GM21737 (cell line): Measurements from ENCODE around the gene CDH13.
"Not testable (repeated sequence)": the region's sequence is repeated elsewhere in the genome, so short reads cannot be mapped to it uniquely, and the experiment has no call there.

Source experiments
- ATAC-seq: cut with Tn5 transposase; IDR thresholded peaks from one replicate; pipeline ENCODE4 v1.9.1; 2021; ENCODE audit warnings: mild to moderate bottlenecking, moderate library complexity; ENCODE audit not compliant: unreplicated experiment

Gene CDH13

GRCh38 chr16:82933933-82934332 lies 307.2 kb downstream of the CDH13 start:
- ATAC-seq = not testable (repeated sequence)

- no peak for ATAC-seq
These were observed 309.0 kb downstream of the CDH13 start for GRCh38 chr16:82935766-82936165.

GRCh38 chr16:82936941-82937551 lies 310.3 kb downstream of the CDH13 start:
- ATAC-seq = no peak

- no peak for ATAC-seq
These were observed 311.3 kb downstream of the CDH13 start for GRCh38 chr16:82937926-82938520.

- ATAC-seq = no peak
These were observed 316.6 kb downstream of the CDH13 start for GRCh38 chr16:82943371-82943770.

GRCh38 chr16:82945420-82946101 lies 318.8 kb downstream of the CDH13 start:
- ATAC-seq = no peak

- ATAC-seq = no peak
These were observed 320.9 kb downstream of the CDH13 start for GRCh38 chr16:82947698-82948097.

GRCh38 chr16:82949016-82949415 lies 322.2 kb downstream of the CDH13 start:
- ATAC-seq = no peak

- no peak for ATAC-seq
These were observed 326.7 kb downstream of the CDH13 start for GRCh38 chr16:82953517-82953916.

GRCh38 chr16:82954224-82954929 lies 327.6 kb downstream of the CDH13 start:
- no peak for ATAC-seq

- ATAC-seq = no peak
These were observed 329.1 kb downstream of the CDH13 start for GRCh38 chr16:82955741-82956348.

- ATAC-seq = no peak
These were observed 330.4 kb downstream of the CDH13 start for GRCh38 chr16:82957212-82957611.

GRCh38 chr16:82960918-82961317 lies 334.1 kb downstream of the CDH13 start:
- ATAC-seq = no peak

- no peak for ATAC-seq
These were observed 336.9 kb downstream of the CDH13 start for GRCh38 chr16:82963653-82964052.

- no peak for ATAC-seq
These were observed 339.0 kb downstream of the CDH13 start for GRCh38 chr16:82965808-82966207.

- no peak for ATAC-seq
These were observed 340.7 kb downstream of the CDH13 start for GRCh38 chr16:82967424-82967823.

- no peak for ATAC-seq
These were observed 344.4 kb downstream of the CDH13 start for GRCh38 chr16:82971126-82971525.

GRCh38 chr16:82972331-82972919 lies 345.7 kb downstream of the CDH13 start:
- no peak for ATAC-seq

- ATAC-seq = no peak
These were observed 352.8 kb downstream of the CDH13 start for GRCh38 chr16:82979406-82980111.

- no peak for ATAC-seq
These were observed 354.0 kb downstream of the CDH13 start for GRCh38 chr16:82980810-82981209.
